K562 (cell line): ENCODE data around the gene ZFAND3. TPM values are rescaled to one million over a fixed set of nuclear protein-coding genes. Genes with fewer than 3 reads are reported as not detected.

Experiments used
- CBX2 ChIP-seq: fragments of 200-600 bp; sonication (generic); IDR thresholded peaks from one replicate; pipeline ENCODE4 v1.6.1; 2012; ENCODE audit warnings: mild to moderate bottlenecking, low read length, inconsistent platforms; ENCODE audit not compliant: insufficient read depth, poor library complexity, severe bottlenecking
- CXXC5 ChIP-seq: fragments of 250-450 bp; sonication (Bioruptor Pico); IDR thresholded peaks from 2 replicates; pipeline ENCODE4 v1.8.0; 2022; ENCODE audit warnings: inconsistent platforms, mild to moderate bottlenecking, moderate library complexity
- EGR1 ChIP-seq: fragments of 450-650 bp; conservative IDR thresholded peaks from 2 replicates; pipeline ENCODE4 v1.6.1; 2017; ENCODE audit warnings: mild to moderate bottlenecking
- FOS ChIP-seq: IDR thresholded peaks from 3 replicates; pipeline ENCODE4 v1.6.1; 2011; ENCODE audit not compliant: insufficient read length; ENCODE audit errors: extremely low read depth
- GABPB1 ChIP-seq: sonication (generic); formaldehyde crosslinking; IDR thresholded peaks from 2 replicates; pipeline ENCODE4 v1.8.0; 2022; ENCODE audit warnings: mild to moderate bottlenecking, missing genetic modification reagents
- MYC ChIP-seq, 2 experiments: fragments of 250-450 bp in 1 of 2; sonication (Bioruptor Pico) in 1 of 2; IDR thresholded peaks; 2 replicates each; pipeline versions ENCODE4 v1.5.1 to v1.6.1; 2012 to 2021; ENCODE audit warnings: low read depth in 2 of 2, borderline replicate concordance in 1 of 2, improper control_type of control experiment in 1 of 2, low read length in 1 of 2, mild to moderate bottlenecking in 1 of 2, moderate library complexity in 1 of 2
- MYNN ChIP-seq, 2 experiments: sonication (generic); formaldehyde crosslinking in 1 of 2; IDR thresholded peaks; 2 replicates each; pipeline versions ENCODE4 v1.5.0 to v1.6.1; 2016 to 2020; ENCODE audit warnings: antibody characterized with exemption in 1 of 2, missing genetic modification reagents in 1 of 2
- NCOA2 ChIP-seq, 2 experiments: fragments of 450-650 bp; IDR thresholded peaks; 2 replicates each; pipeline ENCODE4 v1.6.1; 2018; ENCODE audit warnings: mild to moderate bottlenecking in 2 of 2, moderate library complexity in 1 of 2; ENCODE audit not compliant: partially characterized antibody in 2 of 2
- RBM34 ChIP-seq: fragments of 200-400 bp; formaldehyde crosslinking; IDR thresholded peaks from 2 replicates; pipeline ENCODE4 v1.6.1; 2018; ENCODE audit warnings: low read length, borderline replicate concordance; ENCODE audit not compliant: insufficient read depth
- SETDB1 ChIP-seq: IDR thresholded peaks from one replicate; pipeline ENCODE4 v1.6.1; 2012; ENCODE audit warnings: low read length, control low read depth, inconsistent platforms
- STAG1 ChIP-seq: sonication (generic); formaldehyde crosslinking; IDR thresholded peaks from 2 replicates; pipeline ENCODE4 v1.5.0; 2020; ENCODE audit warnings: missing genetic modification reagents, borderline replicate concordance
- XRCC5 ChIP-seq: fragments of 200-400 bp; formaldehyde crosslinking; IDR thresholded peaks from 2 replicates; pipeline ENCODE4 v1.6.1; 2017; ENCODE audit warnings: low read depth, mild to moderate bottlenecking, low read length
- ZFPM2 ChIP-seq: fragments of 250-450 bp; sonication (Bioruptor Pico); IDR thresholded peaks from 2 replicates; pipeline ENCODE4 v1.5.1; 2022; ENCODE audit warnings: mild to moderate bottlenecking
- ZNF175 ChIP-seq: fragments of 200-800 bp; sonication (Bioruptor generic); IDR thresholded peaks from 2 replicates; pipeline ENCODE4 v1.6.1; 2016; ENCODE audit warnings: low read depth, mild to moderate bottlenecking, missing genetic modification characterization, missing compliant biosample characterization
- ZNF586 ChIP-seq: fragments of 450-650 bp; formaldehyde crosslinking; conservative IDR thresholded peaks from 2 replicates; pipeline ENCODE4 v1.4.0; 2020; ENCODE audit warnings: mild to moderate bottlenecking, moderate library complexity
- ZSCAN29 ChIP-seq: fragments of 450-650 bp; IDR thresholded peaks from 2 replicates; pipeline ENCODE4 v1.6.1; 2017
- polyA plus RNA-seq, 8 experiments: library from polyadenylated mRNA; depleted of rRNA in 4 of 8; stranded (reverse) in 5 of 8; unstranded in 3 of 8; fragments of >200 nt; fragmentation: Nextera tagmentation in 2 of 8; fragmentation: Illumina TruSeq in 1 of 8; extraction: Ambion mirVana in 2 of 8; extraction: Trizol in 1 of 8; gene quantifications; 2 replicates each; pipeline versions ENCODE4 v1.2.1 to v1.2.3, GENCODE V29; 2011 to 2014; ENCODE audit warnings: inconsistent platforms in 1 of 8, missing spikeins in 1 of 8
- total RNA-seq, 7 experiments: library from RNA; depleted of rRNA in 6 of 7; stranded (reverse); fragments of >200 nt in 6 of 7; fragmentation: Illumina TruSeq in 2 of 7; extraction: Trizol in 2 of 7; gene quantifications; 2 replicates each; pipeline versions ENCODE4 v1.2.1 to v1.2.3, GENCODE V29; 2011 to 2021; ENCODE audit warnings: low replicate concordance in 1 of 7
- TF ChIP-seq, protein P1 (sequence below): fragments of 200-800 bp; sonication (Bioruptor generic); IDR thresholded peaks from 2 replicates; pipeline ENCODE4 v1.6.1; 2017; ENCODE audit warnings: missing genetic modification characterization, missing compliant biosample characterization
- TF ChIP-seq, protein P2 (sequence below): sonication (generic); formaldehyde crosslinking; IDR thresholded peaks from 2 replicates; pipeline ENCODE4 v1.9.0; 2022; ENCODE audit warnings: mild to moderate bottlenecking, missing genetic modification reagents
- TF ChIP-seq, protein P3 (sequence below): IDR thresholded peaks from 2 replicates; pipeline ENCODE4 v1.6.1; 2011; ENCODE audit warnings: borderline replicate concordance, low read depth, mild to moderate bottlenecking, moderate library complexity, low read length; ENCODE audit not compliant: insufficient read depth, poor library complexity, severe bottlenecking
- TF ChIP-seq, protein P4 (sequence below): fragments of 250-450 bp; sonication (Bioruptor Pico); IDR thresholded peaks from 2 replicates; pipeline ENCODE4 v1.9.0; 2021; ENCODE audit warnings: mild to moderate bottlenecking, inconsistent platforms

The ZFAND3 gene
- total and polyA plus RNA-seq, 9 of the 15 experiments (the other 6 are each of a cell fraction or from before 2014, with no cell fraction given) = 0.81 to 26.6 (median 11.8) TPM

DNA sequence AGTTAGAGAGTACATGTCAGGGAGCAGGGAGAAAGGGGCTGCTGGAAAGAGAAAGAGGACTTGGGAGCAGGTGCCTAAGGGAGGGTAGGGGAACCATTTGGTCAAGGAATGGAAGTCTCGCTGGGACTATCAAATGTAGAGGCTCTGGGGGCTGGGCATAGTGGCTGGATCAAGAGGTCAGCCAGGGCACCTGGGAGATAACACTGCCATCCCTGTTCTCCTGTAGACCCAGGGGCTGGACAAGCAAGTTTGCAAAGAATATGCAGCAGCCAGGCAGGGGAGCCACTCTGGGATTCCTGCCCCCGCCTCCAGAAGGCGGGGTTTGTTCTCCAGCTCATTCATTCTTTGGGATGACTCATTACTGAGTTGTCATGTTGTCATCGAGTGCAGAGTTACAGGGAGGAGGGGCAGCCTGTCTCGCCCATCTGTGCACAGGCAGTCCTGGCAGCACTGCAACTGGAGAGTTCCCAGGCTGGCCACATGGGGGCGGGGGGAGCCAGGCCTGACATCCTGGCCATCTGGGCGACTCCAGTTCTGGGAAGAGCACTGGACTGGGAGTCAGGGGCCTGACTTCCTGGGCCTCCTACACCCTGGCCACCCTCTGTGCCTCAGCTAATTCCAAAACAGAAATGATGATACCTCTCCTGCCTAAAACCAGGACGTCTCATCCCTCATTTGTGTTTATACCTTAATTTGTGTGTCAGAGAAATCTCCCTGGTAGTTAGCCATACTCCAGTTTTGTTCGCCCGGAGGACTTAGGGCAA, 28.2 kb upstream of the ZFAND3 start (continued):
- TF ChIP-seq, protein P1, sequence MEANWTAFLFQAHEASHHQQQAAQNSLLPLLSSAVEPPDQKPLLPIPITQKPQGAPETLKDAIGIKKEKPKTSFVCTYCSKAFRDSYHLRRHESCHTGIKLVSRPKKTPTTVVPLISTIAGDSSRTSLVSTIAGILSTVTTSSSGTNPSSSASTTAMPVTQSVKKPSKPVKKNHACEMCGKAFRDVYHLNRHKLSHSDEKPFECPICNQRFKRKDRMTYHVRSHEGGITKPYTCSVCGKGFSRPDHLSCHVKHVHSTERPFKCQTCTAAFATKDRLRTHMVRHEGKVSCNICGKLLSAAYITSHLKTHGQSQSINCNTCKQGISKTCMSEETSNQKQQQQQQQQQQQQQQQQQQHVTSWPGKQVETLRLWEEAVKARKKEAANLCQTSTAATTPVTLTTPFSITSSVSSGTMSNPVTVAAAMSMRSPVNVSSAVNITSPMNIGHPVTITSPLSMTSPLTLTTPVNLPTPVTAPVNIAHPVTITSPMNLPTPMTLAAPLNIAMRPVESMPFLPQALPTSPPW = peak; percentile 97
- TF ChIP-seq MYNN (IDR thresholded peaks at IDR 0.05) (peak; percentile 88), MYNN (CRISPR knock-in tag; IDR thresholded peaks at IDR 0.05) (no peak), ZFPM2 (CRISPR knock-in tag) (no peak), ZSCAN29 (no peak), GABPB1 (CRISPR knock-in tag) (peak; percentile 59; the same call in 1 of the 2 replicates), CXXC5 (CRISPR knock-in tag) (peak; percentile 20; the same call in 1 of the 2 replicates), CBX2 (no peak), RBM34 (no peak), ZNF586 (CRISPR knock-in tag) (no peak), XRCC5 (peak; percentile 94), EGR1 (peak; percentile 40), FOS (peak; percentile 82), ZNF175 (CRISPR knock-in tag) (no peak), MYC (IDR thresholded peaks at IDR 0.05; ENCODE audit: low read depth, low read length) (peak; percentile 65), MYC (CRISPR knock-in tag; IDR thresholded peaks at IDR 0.05; ENCODE audit: borderline replicate concordance, low read depth) (no peak), NCOA2 (IDR thresholded peaks at IDR 0.05; ENCODE audit: partially characterized antibody in 2 of 2) (no peak), STAG1 (CRISPR knock-in tag) (no peak), SETDB1 (peak; percentile 77)
- TF ChIP-seq, protein P2, sequence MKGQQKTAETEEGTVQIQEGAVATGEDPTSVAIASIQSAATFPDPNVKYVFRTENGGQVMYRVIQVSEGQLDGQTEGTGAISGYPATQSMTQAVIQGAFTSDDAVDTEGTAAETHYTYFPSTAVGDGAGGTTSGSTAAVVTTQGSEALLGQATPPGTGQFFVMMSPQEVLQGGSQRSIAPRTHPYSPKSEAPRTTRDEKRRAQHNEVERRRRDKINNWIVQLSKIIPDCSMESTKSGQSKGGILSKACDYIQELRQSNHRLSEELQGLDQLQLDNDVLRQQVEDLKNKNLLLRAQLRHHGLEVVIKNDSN (CRISPR knock-in tag) = peak; percentile 56
- TF ChIP-seq, protein P3, sequence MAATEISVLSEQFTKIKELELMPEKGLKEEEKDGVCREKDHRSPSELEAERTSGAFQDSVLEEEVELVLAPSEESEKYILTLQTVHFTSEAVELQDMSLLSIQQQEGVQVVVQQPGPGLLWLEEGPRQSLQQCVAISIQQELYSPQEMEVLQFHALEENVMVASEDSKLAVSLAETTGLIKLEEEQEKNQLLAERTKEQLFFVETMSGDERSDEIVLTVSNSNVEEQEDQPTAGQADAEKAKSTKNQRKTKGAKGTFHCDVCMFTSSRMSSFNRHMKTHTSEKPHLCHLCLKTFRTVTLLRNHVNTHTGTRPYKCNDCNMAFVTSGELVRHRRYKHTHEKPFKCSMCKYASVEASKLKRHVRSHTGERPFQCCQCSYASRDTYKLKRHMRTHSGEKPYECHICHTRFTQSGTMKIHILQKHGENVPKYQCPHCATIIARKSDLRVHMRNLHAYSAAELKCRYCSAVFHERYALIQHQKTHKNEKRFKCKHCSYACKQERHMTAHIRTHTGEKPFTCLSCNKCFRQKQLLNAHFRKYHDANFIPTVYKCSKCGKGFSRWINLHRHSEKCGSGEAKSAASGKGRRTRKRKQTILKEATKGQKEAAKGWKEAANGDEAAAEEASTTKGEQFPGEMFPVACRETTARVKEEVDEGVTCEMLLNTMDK = peak; percentile 87
- TF ChIP-seq, protein P4, sequence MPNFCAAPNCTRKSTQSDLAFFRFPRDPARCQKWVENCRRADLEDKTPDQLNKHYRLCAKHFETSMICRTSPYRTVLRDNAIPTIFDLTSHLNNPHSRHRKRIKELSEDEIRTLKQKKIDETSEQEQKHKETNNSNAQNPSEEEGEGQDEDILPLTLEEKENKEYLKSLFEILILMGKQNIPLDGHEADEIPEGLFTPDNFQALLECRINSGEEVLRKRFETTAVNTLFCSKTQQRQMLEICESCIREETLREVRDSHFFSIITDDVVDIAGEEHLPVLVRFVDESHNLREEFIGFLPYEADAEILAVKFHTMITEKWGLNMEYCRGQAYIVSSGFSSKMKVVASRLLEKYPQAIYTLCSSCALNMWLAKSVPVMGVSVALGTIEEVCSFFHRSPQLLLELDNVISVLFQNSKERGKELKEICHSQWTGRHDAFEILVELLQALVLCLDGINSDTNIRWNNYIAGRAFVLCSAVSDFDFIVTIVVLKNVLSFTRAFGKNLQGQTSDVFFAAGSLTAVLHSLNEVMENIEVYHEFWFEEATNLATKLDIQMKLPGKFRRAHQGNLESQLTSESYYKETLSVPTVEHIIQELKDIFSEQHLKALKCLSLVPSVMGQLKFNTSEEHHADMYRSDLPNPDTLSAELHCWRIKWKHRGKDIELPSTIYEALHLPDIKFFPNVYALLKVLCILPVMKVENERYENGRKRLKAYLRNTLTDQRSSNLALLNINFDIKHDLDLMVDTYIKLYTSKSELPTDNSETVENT = no peak
